ENCODE measurements around the gene ESYT3. TPM values are rescaled to one million over a fixed set of nuclear protein-coding genes. Genes with fewer than 3 reads are reported as not detected.
"Not testable (repeated sequence)": the region's sequence is repeated elsewhere in the genome, so short reads cannot be mapped to it uniquely, and the experiment has no call there.

Gene ESYT3
- total RNA-seq, 1 experiment from 2014 or later: 2.6 TPM

DNA sequence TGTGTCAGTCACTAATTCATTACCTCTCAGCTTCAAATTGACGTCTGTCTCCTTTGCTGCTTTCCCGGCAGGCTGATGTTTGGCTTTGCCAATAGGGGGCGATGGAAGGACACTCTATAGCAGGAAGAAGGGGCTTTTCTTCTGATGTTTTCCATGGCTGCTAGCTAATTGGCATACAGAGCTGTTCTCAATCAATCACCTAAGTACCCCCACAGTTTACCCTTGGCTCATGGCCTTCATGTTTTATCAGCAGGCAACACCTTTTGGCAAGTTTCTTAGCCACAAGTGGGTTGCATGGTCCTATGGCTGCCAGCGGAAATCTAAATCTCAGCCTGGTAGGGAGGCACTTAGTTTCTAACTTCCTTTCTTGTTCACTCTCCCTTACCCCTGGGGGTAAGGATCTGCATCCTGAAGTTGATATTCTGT, 45.0 kb downstream of the ESYT3 start:
- H3K27ac ChIP-seq (ENCODE audit: low read length): no peak overlapping the region
- ChIA-PET CTCF (interaction anchor here (1.1 to 1.6 kb wide), 3 partner anchors 436 to 445 kb away, joined by 3 to 9 read pairs (median 5); no protein-coding TSS in a partner anchor), POLR2A (no interaction called here)
- BruUV-seq (replicated peaks): no TSS peak
- ATAC-seq (peak; percentile 78), DNase-seq (ENCODE audit: low read depth, low spot score) (peak; percentile 51)
- no peaks in the 10 kb centered on the region for H3K36me3 ChIP-seq (ENCODE audit: control insufficient read depth, insufficient read depth, low read length)
- H3K4me3 ChIP-seq (ENCODE audit: low read depth in 2 of 2, low read length in 2 of 2): no peak overlapping the region
- H3K9me3 ChIP-seq (ENCODE audit: control insufficient read depth, insufficient read depth, low read depth, low read length): no peaks in the 10 kb centered on the region
- H3K27me3 ChIP-seq (ENCODE audit: control insufficient read depth, insufficient read depth, low read length): no peaks in the 10 kb centered on the region
- intact Hi-C loops (cut with micrococcal nuclease; ENCODE audit: unreplicated experiment): loop anchor here (5.0 kb wide), 1 partner anchor 443 kb away; no protein-coding TSS in a partner anchor
- in situ Hi-C loops (cut with HindIII; ENCODE audit: low pct_unique_long_range_greater_than_20kb, low sequenced_read_pairs): no loop called here
- no peaks in the 10 kb centered on the region for H3K4me1 ChIP-seq (ENCODE audit: control insufficient read depth, insufficient read depth, low read length)
- TF ChIP-seq, protein P1, sequence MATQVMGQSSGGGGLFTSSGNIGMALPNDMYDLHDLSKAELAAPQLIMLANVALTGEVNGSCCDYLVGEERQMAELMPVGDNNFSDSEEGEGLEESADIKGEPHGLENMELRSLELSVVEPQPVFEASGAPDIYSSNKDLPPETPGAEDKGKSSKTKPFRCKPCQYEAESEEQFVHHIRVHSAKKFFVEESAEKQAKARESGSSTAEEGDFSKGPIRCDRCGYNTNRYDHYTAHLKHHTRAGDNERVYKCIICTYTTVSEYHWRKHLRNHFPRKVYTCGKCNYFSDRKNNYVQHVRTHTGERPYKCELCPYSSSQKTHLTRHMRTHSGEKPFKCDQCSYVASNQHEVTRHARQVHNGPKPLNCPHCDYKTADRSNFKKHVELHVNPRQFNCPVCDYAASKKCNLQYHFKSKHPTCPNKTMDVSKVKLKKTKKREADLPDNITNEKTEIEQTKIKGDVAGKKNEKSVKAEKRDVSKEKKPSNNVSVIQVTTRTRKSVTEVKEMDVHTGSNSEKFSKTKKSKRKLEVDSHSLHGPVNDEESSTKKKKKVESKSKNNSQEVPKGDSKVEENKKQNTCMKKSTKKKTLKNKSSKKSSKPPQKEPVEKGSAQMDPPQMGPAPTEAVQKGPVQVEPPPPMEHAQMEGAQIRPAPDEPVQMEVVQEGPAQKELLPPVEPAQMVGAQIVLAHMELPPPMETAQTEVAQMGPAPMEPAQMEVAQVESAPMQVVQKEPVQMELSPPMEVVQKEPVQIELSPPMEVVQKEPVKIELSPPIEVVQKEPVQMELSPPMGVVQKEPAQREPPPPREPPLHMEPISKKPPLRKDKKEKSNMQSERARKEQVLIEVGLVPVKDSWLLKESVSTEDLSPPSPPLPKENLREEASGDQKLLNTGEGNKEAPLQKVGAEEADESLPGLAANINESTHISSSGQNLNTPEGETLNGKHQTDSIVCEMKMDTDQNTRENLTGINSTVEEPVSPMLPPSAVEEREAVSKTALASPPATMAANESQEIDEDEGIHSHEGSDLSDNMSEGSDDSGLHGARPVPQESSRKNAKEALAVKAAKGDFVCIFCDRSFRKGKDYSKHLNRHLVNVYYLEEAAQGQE (IDR thresholded peaks at IDR 0.05; ENCODE audit: insufficient read depth in 1 of 2, low read depth in 2 of 2, low read length in 1 of 2): no peak
- TF ChIP-seq POLR2AphosphoS5 (IDR thresholded peaks at IDR 0.05; ENCODE audit: low read depth, low read length) (no peak), SIN3A (IDR thresholded peaks at IDR 0.05; ENCODE audit: borderline replicate concordance, insufficient read depth, low read depth, low read length) (no peak), TCF7L2 (IDR thresholded peaks at IDR 0.05; ENCODE audit: low read depth, low read length) (no peak)
- TF ChIP-seq, protein P2, sequence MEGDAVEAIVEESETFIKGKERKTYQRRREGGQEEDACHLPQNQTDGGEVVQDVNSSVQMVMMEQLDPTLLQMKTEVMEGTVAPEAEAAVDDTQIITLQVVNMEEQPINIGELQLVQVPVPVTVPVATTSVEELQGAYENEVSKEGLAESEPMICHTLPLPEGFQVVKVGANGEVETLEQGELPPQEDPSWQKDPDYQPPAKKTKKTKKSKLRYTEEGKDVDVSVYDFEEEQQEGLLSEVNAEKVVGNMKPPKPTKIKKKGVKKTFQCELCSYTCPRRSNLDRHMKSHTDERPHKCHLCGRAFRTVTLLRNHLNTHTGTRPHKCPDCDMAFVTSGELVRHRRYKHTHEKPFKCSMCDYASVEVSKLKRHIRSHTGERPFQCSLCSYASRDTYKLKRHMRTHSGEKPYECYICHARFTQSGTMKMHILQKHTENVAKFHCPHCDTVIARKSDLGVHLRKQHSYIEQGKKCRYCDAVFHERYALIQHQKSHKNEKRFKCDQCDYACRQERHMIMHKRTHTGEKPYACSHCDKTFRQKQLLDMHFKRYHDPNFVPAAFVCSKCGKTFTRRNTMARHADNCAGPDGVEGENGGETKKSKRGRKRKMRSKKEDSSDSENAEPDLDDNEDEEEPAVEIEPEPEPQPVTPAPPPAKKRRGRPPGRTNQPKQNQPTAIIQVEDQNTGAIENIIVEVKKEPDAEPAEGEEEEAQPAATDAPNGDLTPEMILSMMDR (IDR thresholded peaks at IDR 0.05): peak; percentile 95

DNA sequence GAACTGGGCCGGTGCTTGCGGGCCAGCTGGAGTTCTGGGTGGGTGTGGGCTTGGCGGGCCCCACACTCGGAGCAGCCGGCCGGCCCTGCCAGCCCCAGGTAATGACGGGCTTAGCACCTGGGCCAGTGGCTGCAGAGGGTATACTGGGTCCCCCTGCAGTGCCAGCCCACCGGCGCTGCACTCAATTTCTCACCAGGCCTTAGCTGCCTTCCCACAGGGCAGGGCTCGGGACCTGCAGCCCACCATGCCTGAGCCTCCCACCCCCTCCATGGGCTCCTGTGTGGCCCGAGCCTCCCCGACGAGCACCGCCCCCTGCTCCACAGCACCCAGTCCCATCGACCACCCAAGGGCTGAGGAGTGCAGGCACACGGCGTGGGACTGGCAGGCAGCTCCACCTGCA, 50.3 kb downstream of the ESYT3 start:
- CTCF ChIA-PET; BruUV-seq (replicated peaks); in situ Hi-C loops (cut with HindIII; ENCODE audit: low pct_unique_long_range_greater_than_20kb, low sequenced_read_pairs): not testable (repeated sequence)

DNA sequence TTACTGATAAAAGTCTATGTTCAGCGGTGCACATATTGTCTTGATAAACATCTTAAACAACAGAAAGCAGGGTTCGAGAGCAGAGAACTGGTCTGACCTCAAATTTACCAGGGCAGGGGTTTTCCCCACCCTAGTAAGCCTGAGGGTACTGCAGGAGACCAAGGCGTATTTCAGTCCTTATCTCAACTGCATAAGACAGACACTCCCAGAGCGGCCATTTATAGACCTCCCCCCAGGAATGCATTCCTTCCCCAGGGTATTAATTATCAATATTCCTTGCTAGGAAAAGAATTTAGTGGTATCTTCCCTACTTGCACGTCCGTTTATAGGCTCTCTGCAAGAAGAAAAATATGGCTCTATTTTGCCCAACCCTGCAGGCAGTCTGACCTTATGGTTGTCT, 52.2 kb downstream of the ESYT3 start:
- H3K27me3 ChIP-seq (ENCODE audit: control insufficient read depth, insufficient read depth, low read length); in situ Hi-C loops (cut with HindIII; ENCODE audit: low pct_unique_long_range_greater_than_20kb, low sequenced_read_pairs); DNase-seq (ENCODE audit: low read depth, low spot score); BruUV-seq (replicated peaks); H3K27ac ChIP-seq (ENCODE audit: low read length); H3K4me1 ChIP-seq (ENCODE audit: control insufficient read depth, insufficient read depth, low read length); intact Hi-C loops (cut with micrococcal nuclease; ENCODE audit: unreplicated experiment); CTCF ChIA-PET; H3K4me3 ChIP-seq (ENCODE audit: low read depth in 2 of 2, low read length in 2 of 2); H3K36me3 ChIP-seq (ENCODE audit: control insufficient read depth, insufficient read depth, low read length); POLR2A ChIA-PET; ATAC-seq; H3K9me3 ChIP-seq (ENCODE audit: control insufficient read depth, insufficient read depth, low read depth, low read length): not testable (repeated sequence)

More for the DNA sequence above, 50.3 kb downstream of the ESYT3 start:
- intact Hi-C loops (cut with micrococcal nuclease; ENCODE audit: unreplicated experiment); DNase-seq (ENCODE audit: low read depth, low spot score); ATAC-seq; H3K9me3 ChIP-seq (ENCODE audit: control insufficient read depth, insufficient read depth, low read depth, low read length); H3K4me1 ChIP-seq (ENCODE audit: control insufficient read depth, insufficient read depth, low read length); H3K27me3 ChIP-seq (ENCODE audit: control insufficient read depth, insufficient read depth, low read length); POLR2A ChIA-PET; H3K36me3 ChIP-seq (ENCODE audit: control insufficient read depth, insufficient read depth, low read length); H3K27ac ChIP-seq (ENCODE audit: low read length); H3K4me3 ChIP-seq (ENCODE audit: low read depth in 2 of 2, low read length in 2 of 2): not testable (repeated sequence)

Data from Panc1 (cell line).